H1 (cell line): Measurements from ENCODE around the gene ACYP2. TPM values are rescaled to one million over a fixed set of nuclear protein-coding genes. Genes with fewer than 3 reads are reported as not detected.

Experiments used
- CTCF ChIA-PET: fragments of 300-600 bp; sonication (Branson Sonifier 250); formaldehyde crosslinking; loops from one replicate; lab custom pipeline; 2021; ENCODE audit not compliant: partially characterized antibody; lab: Charles Lee
- POLR2A ChIA-PET: fragments of 300-600 bp; sonication (Branson Sonifier 250); formaldehyde crosslinking; loops from one replicate; lab custom pipeline; 2021; ENCODE audit warnings: inconsistent platforms; ENCODE audit not compliant: partially characterized antibody; lab: Charles Lee
- DNase-seq, 2 experiments: peaks; one replicate each; pipeline versions ENCODE4 v3.0.0 to v3.0.0-alpha.2; 2010 to 2022; ENCODE audit warnings: low spot score in 2 of 2, low read depth in 1 of 2, mixed read lengths in 1 of 2
- FAIRE-seq: peaks from 2 replicates; lab custom pipeline; 2011; peaks lifted over from hg19 to GRCh38; lab: Jason Lieb, UNC
- H2AFZ ChIP-seq: 2 replicates; pipeline ENCODE4 v1.8.1; 2012; ENCODE audit warnings: low read length, inconsistent platforms
- H2AK5ac ChIP-seq: 2 replicates; pipeline ENCODE4 v1.6.1; 2013; ENCODE audit warnings: low read depth, low read length
- H2BK120ac ChIP-seq: replicated peaks from 2 replicates; pipeline ENCODE3; 2013; ENCODE audit warnings: low read depth, low read length, inconsistent platforms
- H2BK12ac ChIP-seq: 2 replicates; pipeline ENCODE4 v1.6.1; 2013; ENCODE audit warnings: low read depth, low read length
- H2BK15ac ChIP-seq: 2 replicates; pipeline ENCODE4 v1.6.1; 2013; ENCODE audit warnings: low read length
- H2BK20ac ChIP-seq: 2 replicates; pipeline ENCODE4 v1.6.1; 2013; ENCODE audit warnings: low read length
- H2BK5ac ChIP-seq: 2 replicates; pipeline ENCODE4 v1.6.1; 2013; ENCODE audit warnings: low read depth, low read length
- H3K14ac ChIP-seq: 2 replicates; pipeline ENCODE4 v1.6.1; 2013; ENCODE audit warnings: inconsistent platforms; ENCODE audit not compliant: insufficient read length
- H3K18ac ChIP-seq: 2 replicates; pipeline ENCODE4 v1.6.1; 2013; ENCODE audit warnings: low read length; ENCODE audit errors: extremely low read depth
- H3K23ac ChIP-seq: 2 replicates; pipeline ENCODE4 v1.6.1; 2013; ENCODE audit warnings: inconsistent platforms; ENCODE audit not compliant: insufficient read length
- H3K23me2 ChIP-seq: 2 replicates; pipeline ENCODE4 v1.6.1; 2013; ENCODE audit warnings: low read depth, low read length
- H3K27ac ChIP-seq: 2 replicates; pipeline ENCODE4 v1.6.1; 2011; ENCODE audit warnings: low read depth, low read length, inconsistent platforms
- H3K27me3 ChIP-seq, 4 experiments: replicated peaks in 1 of 4; 1 replicate in 1 of 4; 2 replicates in 3 of 4; pipeline versions ENCODE4 v1.6.1 to v1.8.1; 2011 to 2013; ENCODE audit warnings: low read length in 3 of 4, mild to moderate bottlenecking in 3 of 4, inconsistent platforms in 2 of 4, mixed read lengths in 2 of 4, moderate library complexity in 1 of 4; ENCODE audit not compliant: control insufficient read depth in 3 of 4, insufficient read depth in 3 of 4; ENCODE audit errors: extremely low read depth in 1 of 4
- H3K36me3 ChIP-seq, 4 experiments: 2 replicates each; pipeline versions ENCODE4 v1.6.1 to v1.8.1; 2011 to 2013; ENCODE audit warnings: mild to moderate bottlenecking in 4 of 4, low read length in 3 of 4, moderate library complexity in 2 of 4, control low read depth in 1 of 4, inconsistent platforms in 1 of 4; ENCODE audit not compliant: insufficient read depth in 4 of 4, control insufficient read depth in 2 of 4
- H3K4ac ChIP-seq: replicated peaks from 2 replicates; pipeline ENCODE3; 2013; ENCODE audit warnings: low read length, low read depth, mixed read lengths, inconsistent platforms; ENCODE audit not compliant: insufficient read length
- H3K4me1 ChIP-seq, 4 experiments: replicated peaks in 1 of 4; 1 replicate in 1 of 4; 2 replicates in 3 of 4; pipeline versions ENCODE4 v1.6.1 to v1.8.1; 2011 to 2013; ENCODE audit warnings: low read length in 3 of 4, inconsistent platforms in 2 of 4, mixed read lengths in 1 of 4; ENCODE audit not compliant: insufficient read depth in 4 of 4, control insufficient read depth in 3 of 4
- H3K4me2 ChIP-seq, 2 experiments: 2 replicates each; pipeline versions ENCODE4 v1.6.1 to v1.8.1; 2011 to 2013; ENCODE audit warnings: low read depth in 2 of 2, low read length in 2 of 2, control low read depth in 1 of 2, inconsistent platforms in 1 of 2, mild to moderate bottlenecking in 1 of 2; ENCODE audit not compliant: insufficient read depth in 1 of 2
- H3K4me3 ChIP-seq, 4 experiments: fragments of 200-600, 300-600 bp in 1 of 4; sonication (generic), shearing (Covaris generic), sonication (Bioruptor Twin) in 1 of 4; 2 replicates each; pipeline versions ENCODE4 v1.5.1 to v1.8.1; 2011 to 2016; ENCODE audit warnings: low read length in 4 of 4, low read depth in 3 of 4, control low read depth in 2 of 4, inconsistent platforms in 2 of 4, mild to moderate bottlenecking in 2 of 4, mixed read lengths in 1 of 4, moderate library complexity in 1 of 4; ENCODE audit not compliant: insufficient read depth in 2 of 4; ENCODE audit errors: extremely low read depth in 1 of 4
- H3K56ac ChIP-seq: replicated peaks from 2 replicates; pipeline ENCODE3; 2013; ENCODE audit warnings: low read depth, mild to moderate bottlenecking, mixed read lengths, low read length, inconsistent platforms; ENCODE audit not compliant: insufficient read length
- H3K79me1 ChIP-seq: 2 replicates; pipeline ENCODE4 v1.6.1; 2013; ENCODE audit warnings: low read depth, low read length, control low read depth
- H3K79me2 ChIP-seq, 2 experiments: 2 replicates each; pipeline versions ENCODE4 v1.6.1 to v1.8.1; 2012 to 2013; ENCODE audit warnings: low read length in 2 of 2, mild to moderate bottlenecking in 2 of 2, inconsistent platforms in 1 of 2; ENCODE audit not compliant: insufficient read depth in 2 of 2, control insufficient read depth in 1 of 2
- H3K9ac ChIP-seq, 4 experiments: replicated peaks in 1 of 4; 1 replicate in 1 of 4; 2 replicates in 3 of 4; pipeline versions ENCODE4 v1.6.1 to v1.8.1; 2011 to 2013; ENCODE audit warnings: low read depth in 3 of 4, low read length in 3 of 4, control low read depth in 2 of 4, mild to moderate bottlenecking in 2 of 4, moderate library complexity in 2 of 4, inconsistent platforms in 1 of 4; ENCODE audit errors: extremely low read depth in 1 of 4
- H3K9me3 ChIP-seq, 2 experiments: 2 replicates each; pipeline versions ENCODE4 v1.6.1 to v1.8.1; 2012 to 2013; ENCODE audit warnings: mild to moderate bottlenecking in 2 of 2, moderate library complexity in 2 of 2, control low read depth in 1 of 2, inconsistent platforms in 1 of 2, low read depth in 1 of 2, low read length in 1 of 2, mixed read lengths in 1 of 2; ENCODE audit not compliant: insufficient read depth in 2 of 2
- H4K20me1 ChIP-seq, 2 experiments: replicated peaks in 1 of 2; 2 replicates each; pipeline versions ENCODE3 to v1.8.1; 2011 to 2013; ENCODE audit warnings: inconsistent platforms in 2 of 2, low read length in 2 of 2, mild to moderate bottlenecking in 1 of 2; ENCODE audit not compliant: insufficient read depth in 2 of 2, control insufficient read depth in 1 of 2
- H4K5ac ChIP-seq: 2 replicates; pipeline ENCODE4 v1.6.1; 2013; ENCODE audit warnings: low read length, low read depth, mixed read lengths, inconsistent platforms; ENCODE audit not compliant: insufficient read length
- H4K8ac ChIP-seq: 2 replicates; pipeline ENCODE4 v1.8.0; 2013; ENCODE audit warnings: mild to moderate bottlenecking, moderate library complexity, low read length, inconsistent platforms; ENCODE audit not compliant: insufficient read depth; ENCODE audit errors: extremely low read depth
- H4K91ac ChIP-seq: replicated peaks from 2 replicates; pipeline ENCODE3; 2013; ENCODE audit warnings: low read length, mixed read lengths, inconsistent platforms; ENCODE audit not compliant: insufficient read length
- JUN ChIP-seq: IDR thresholded peaks from 2 replicates; pipeline ENCODE4 v1.6.1; 2011; ENCODE audit warnings: low read depth, mild to moderate bottlenecking, improper control_type of control experiment, low read length
- SIRT6 ChIP-seq: IDR thresholded peaks from one replicate; pipeline ENCODE4 v1.7.1; 2012; ENCODE audit warnings: low read length, inconsistent platforms
- SP2 ChIP-seq: IDR thresholded peaks from 2 replicates; pipeline ENCODE4 v1.6.1; 2012; ENCODE audit warnings: mild to moderate bottlenecking, low read length, inconsistent platforms
- TBP ChIP-seq: IDR thresholded peaks from 2 replicates; pipeline ENCODE4 v1.6.1; 2011; ENCODE audit warnings: low read depth, low read length, improper control_type of control experiment
- WGBS, 2 experiments: shearing (Covaris generic) in 1 of 2; methylation state at CpG; one replicate each; pipeline versions ENCODE4 v1.1.6 to v1.1.7; 2013 to 2015; ENCODE audit warnings: low lambda C conversion rate in 2 of 2, mixed read lengths in 2 of 2, inconsistent platforms in 1 of 2, low coverage in 1 of 2, missing lambda C conversion rate in 1 of 2; ENCODE audit not compliant: insufficient replicate concordance in 2 of 2, insufficient coverage in 1 of 2, insufficient read length in 1 of 2; ENCODE audit errors: extremely low coverage in 1 of 2, missing lambda C conversion rate in 1 of 2; 5-methylcytosine and 5-hydroxymethylcytosine counted together
- polyA plus RNA-seq, 7 experiments: library from polyadenylated mRNA; depleted of rRNA in 3 of 7; stranded (reverse) in 5 of 7; unstranded in 2 of 7; fragments of >200 nt in 5 of 7; fragments of 200-250 nt in 2 of 7; gene quantifications; 1 replicate in 5 of 7; 2 replicates in 1 of 7; 4 replicates in 1 of 7; pipeline versions ENCODE4 v1.2.1 to v1.2.3, GENCODE V29; 2011 to 2013; ENCODE audit warnings: missing spikeins in 2 of 7, mixed read lengths in 2 of 7
- total RNA-seq: library from RNA; stranded (reverse); fragmentation: NEBNext Ultra II Directional; extraction: Animal tissue kit (Norgen Biotek cat#: 25700); gene quantifications from 2 replicates; pipeline ENCODE4 v1.2.1, GENCODE V29; 2021

ACYP2 gene
- total and polyA plus RNA-seq, 2 of the 8 experiments (the other 6 are each of a cell fraction or from before 2014, with no cell fraction given) = 3.4 to 4.4 TPM

- Histone ChIP-seq H4K20me1 (no peaks in the 10 kb centered on the region), H2BK15ac (no peak overlapping the region), H3K23me2 (no peaks in the 10 kb centered on the region), H2BK5ac (no peak overlapping the region), H2BK12ac (no peak overlapping the region), H3K18ac (no peak overlapping the region), H3K27me3 (no peaks in the 10 kb centered on the region), H3K79me1 (no peaks in the 10 kb centered on the region), H2BK20ac (no peak overlapping the region), H3K4ac (no peak overlapping the region), H4K8ac (no peak overlapping the region), H3K4me3 (no peak overlapping the region), H3K4me1 (no peaks in the 10 kb centered on the region), H4K5ac (no peak overlapping the region), H3K4me2 (no peak overlapping the region), H3K79me2 (no peaks in the 10 kb centered on the region), H2AK5ac (no peak overlapping the region), H3K9ac (no peak overlapping the region), H3K36me3 (no peaks in the 10 kb centered on the region), H4K91ac (no peak overlapping the region), H2BK120ac (no peak overlapping the region), H3K27ac (no peak overlapping the region), H2AFZ (no peak overlapping the region), H3K14ac (no peak overlapping the region), H3K23ac (no peak overlapping the region), H3K9me3 (no peaks in the 10 kb centered on the region; a peak in 1 of 4 replicates), H3K56ac (no peak overlapping the region)
- WGBS, 2 experiments = 100% methylated on average over 2 of the region's 2 CpGs; no CpG with 5 or more reads in 1 of the 2 experiments
- DNase-seq (no peak), FAIRE-seq (no peak)
- ChIA-PET CTCF (interaction anchor here (1.0 kb wide), 1 partner anchor 66 kb away, joined by 3 read pairs; no protein-coding TSS in a partner anchor), POLR2A (no interaction called here)
- no peak for TF ChIP-seq SP2
- TF ChIP-seq JUN = no peak
- no peak for TF ChIP-seq SIRT6
- no peak for TF ChIP-seq TBP
These were observed 142.8 kb downstream of the ACYP2 start for GRCh38 chr2:54258166-54258565.
